Transverse colon (tissue), 4 donors: Measurements from ENCODE around the gene NPY5R.

Experiments
- CTCF ChIP-seq, 5 experiments: fragments of 200-600 bp in 3 of 5; fragments of 450-650 bp in 2 of 5; sonication (generic) in 3 of 5; IDR thresholded peaks; 1 replicate in 2 of 5; 2 replicates in 3 of 5; pipeline ENCODE4 v1.5.1; 2016 to 2017; ENCODE audit warnings: antibody characterized with exemption in 5 of 5, inconsistent platforms in 3 of 5, mild to moderate bottlenecking in 2 of 5, moderate library complexity in 1 of 5
- EP300 ChIP-seq: sonication (generic); formaldehyde crosslinking; IDR thresholded peaks from one replicate; pipeline ENCODE4 v1.6.1; 2017; ENCODE audit warnings: antibody characterized with exemption, low read depth
- POLR2A ChIP-seq: fragments of 450-650 bp; IDR thresholded peaks from one replicate; pipeline ENCODE4 v1.6.1; 2016; ENCODE audit warnings: antibody characterized with exemption, mild to moderate bottlenecking, moderate library complexity
- POLR2AphosphoS5 ChIP-seq, 3 donors: sonication (generic); formaldehyde crosslinking; IDR thresholded peaks; one replicate each; pipeline ENCODE4 v1.6.1; 2016; ENCODE audit warnings: antibody characterized with exemption in 3 of 3

GRCh38 chr4:163356104-163356503 lies 12.4 kb downstream of the NPY5R start:
- TF ChIP-seq CTCF (IDR thresholded peaks at IDR 0.05) (no peak), POLR2AphosphoS5 (IDR thresholded peaks at IDR 0.05) (no peak), POLR2A (no peak), EP300 (no peak)
